ENCODE measurements around the gene FGD5. TPM values are rescaled to one million over a fixed set of nuclear protein-coding genes. Genes with fewer than 3 reads are reported as not detected.

The FGD5 gene
- total RNA-seq, 1 experiment from 2014 or later: 0.40 TPM

- H3K27me3 ChIP-seq: no peaks in the 10 kb centered on the region
- H3K4me3 ChIP-seq: no peak overlapping the region
- no peaks in the 10 kb centered on the region for H3K36me3 ChIP-seq
- no peak for DNase-seq
- no peaks in the 10 kb centered on the region for H3K9me3 ChIP-seq
These were observed 52.9 kb downstream of the FGD5 start for GRCh38 chr3:14871456-14872200.

DNA sequence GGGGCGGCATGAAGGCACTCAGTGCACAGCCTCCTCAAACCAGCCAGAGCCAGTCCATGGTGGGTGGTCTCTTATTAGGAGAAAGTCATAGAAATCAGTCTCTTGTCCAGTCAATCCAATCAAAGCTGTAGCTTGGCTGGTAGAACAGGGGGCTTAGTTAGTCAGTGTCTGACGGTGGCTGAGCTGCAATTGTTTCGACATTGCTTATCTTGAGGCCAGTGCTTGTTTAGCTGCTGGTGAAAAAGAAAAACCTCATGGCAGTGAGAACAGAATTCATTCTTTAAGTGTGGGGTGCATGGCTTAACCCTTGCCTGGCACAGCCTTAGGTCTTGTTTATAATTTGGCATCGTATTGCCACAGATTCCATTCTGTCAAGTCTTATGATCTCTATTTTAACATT is 53.9 kb downstream of the FGD5 start:
- H3K4me3 ChIP-seq: no peak overlapping the region
- H3K36me3 ChIP-seq: no peaks in the 10 kb centered on the region
- no peak for DNase-seq
- H3K9me3 ChIP-seq: no peaks in the 10 kb centered on the region
- no peaks in the 10 kb centered on the region for H3K27me3 ChIP-seq

- DNase-seq: no peak
- H3K4me3 ChIP-seq: no peak overlapping the region
- no peaks in the 10 kb centered on the region for H3K9me3 ChIP-seq
- no peaks in the 10 kb centered on the region for H3K36me3 ChIP-seq
- H3K27me3 ChIP-seq: no peaks in the 10 kb centered on the region
These were observed 56.0 kb downstream of the FGD5 start for GRCh38 chr3:14874784-14875183.

DNA sequence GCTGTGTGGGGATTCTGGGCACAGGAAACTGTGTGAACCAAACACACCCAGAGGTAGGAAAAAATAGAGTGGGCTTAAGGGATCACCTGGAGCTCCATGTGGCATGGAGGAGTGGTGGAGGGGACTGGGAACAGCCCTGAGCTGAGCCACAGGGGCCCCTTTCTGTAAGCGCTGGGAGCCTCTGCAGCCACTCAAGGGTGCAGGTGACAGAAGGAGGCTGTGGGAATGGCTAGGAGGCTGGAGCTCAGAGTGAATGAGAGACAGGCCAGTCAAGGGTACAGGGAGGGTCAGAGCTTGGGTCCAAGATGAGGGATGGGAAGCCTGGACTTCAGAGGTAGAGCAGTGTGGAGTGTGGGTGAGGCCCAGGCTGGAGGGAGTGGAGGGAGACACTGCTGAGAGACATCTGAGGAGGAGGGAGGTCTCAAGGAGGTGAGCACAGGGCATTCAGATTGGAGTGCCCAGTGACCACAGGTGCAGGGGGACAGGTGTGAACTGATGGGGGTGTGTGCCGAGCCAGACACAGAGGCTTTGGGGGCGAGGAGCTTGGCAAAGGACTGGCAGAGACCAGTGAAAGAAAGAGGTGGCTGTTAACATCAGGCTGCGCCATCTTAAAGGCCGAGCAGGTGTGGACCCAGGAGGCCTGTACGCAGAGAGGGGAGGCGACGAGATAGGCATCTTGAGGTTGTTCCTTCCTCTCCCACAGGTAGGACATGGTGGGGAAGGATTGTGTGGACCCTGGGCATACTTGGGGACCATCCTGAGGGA is 56.8 kb downstream of the FGD5 start:
- DNase-seq: no peak
- Histone ChIP-seq H3K9me3 (no peaks in the 10 kb centered on the region), H3K4me3 (no peak overlapping the region), H3K36me3 (no peaks in the 10 kb centered on the region), H3K27me3 (no peaks in the 10 kb centered on the region)

DNA sequence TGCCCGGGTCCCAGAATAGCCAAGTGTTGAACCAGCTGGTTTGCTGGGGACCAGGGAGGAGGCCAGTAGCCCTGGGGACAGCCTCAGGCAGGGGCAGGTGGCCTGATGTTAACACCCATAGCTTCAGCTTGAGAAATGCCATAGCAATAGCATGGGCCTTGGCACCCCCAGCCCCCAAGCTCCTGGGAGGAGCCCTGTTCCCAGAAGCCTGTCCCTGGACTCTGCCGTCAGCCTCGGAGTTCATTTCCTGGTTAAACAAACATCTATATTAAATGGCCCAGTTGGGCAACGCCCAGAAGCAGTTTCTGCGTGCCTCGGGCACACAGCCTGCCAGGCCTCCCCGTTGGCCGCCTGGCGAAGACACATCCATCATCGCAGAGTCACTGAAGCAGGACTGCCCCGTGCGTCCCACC is 58.2 kb downstream of the FGD5 start:
- Histone ChIP-seq H3K36me3 (no peaks in the 10 kb centered on the region), H3K4me3 (no peak overlapping the region), H3K27me3 (no peaks in the 10 kb centered on the region), H3K9me3 (no peaks in the 10 kb centered on the region)
- peak; percentile 38 for DNase-seq

DNA sequence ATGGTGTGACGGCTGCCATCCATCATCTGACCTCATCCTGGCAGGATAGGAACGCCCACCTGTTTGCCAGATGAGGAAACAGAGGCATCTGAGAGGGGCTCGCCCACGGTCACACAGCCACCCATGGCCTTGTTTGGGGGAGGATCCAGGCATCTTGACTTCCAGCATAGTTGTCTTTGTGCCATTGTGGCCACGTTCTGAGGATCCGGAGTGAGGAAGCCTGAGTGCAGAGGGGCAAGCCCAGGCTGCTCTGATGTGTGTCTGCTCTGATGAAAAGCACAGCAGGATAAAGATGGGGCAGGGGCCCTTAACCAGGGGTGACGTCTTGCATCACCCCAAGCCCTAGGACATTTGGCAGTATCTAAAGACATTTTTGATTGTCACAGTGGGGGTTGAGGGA is 58.7 kb downstream of the FGD5 start:
- Histone ChIP-seq H3K4me3 (no peak overlapping the region), H3K36me3 (no peaks in the 10 kb centered on the region), H3K27me3 (no peaks in the 10 kb centered on the region), H3K9me3 (no peaks in the 10 kb centered on the region)
- DNase-seq: no peak

DNA sequence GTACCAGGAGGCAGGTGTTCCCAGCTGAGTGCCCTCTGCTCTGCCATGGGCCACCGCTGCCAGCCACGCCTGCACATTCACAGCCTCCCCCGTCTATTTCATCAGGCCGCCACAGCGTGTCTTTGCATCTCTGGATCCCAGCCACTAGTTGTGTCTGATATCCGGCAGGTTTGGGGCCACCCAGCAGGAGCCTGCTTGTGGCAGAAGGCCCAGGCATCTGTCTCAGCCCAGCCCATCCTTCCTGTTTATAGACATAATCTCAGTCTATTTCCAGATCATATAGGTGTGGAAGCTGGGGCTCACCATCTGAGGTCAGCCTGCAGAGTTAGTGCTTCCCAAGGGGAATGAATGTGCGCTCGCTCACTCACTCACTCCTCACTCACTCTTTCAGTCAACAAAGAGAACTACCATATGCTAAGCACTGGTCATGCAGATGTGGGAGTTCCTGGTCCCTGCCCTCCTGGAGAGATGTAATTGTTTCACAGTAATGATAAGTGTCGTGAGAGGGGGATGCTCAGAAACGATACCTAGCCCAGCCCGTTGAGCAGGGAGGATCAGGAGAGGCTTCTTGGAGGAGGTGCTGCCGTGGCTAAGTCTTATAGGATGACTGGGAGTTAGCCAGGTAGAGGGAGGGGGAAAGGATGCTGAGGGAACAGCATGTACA is 60.6 kb downstream of the FGD5 start:
- H3K36me3 ChIP-seq: no peaks in the 10 kb centered on the region
- no peaks in the 10 kb centered on the region for H3K27me3 ChIP-seq
- peak; percentile 23 for DNase-seq
- no peak overlapping the region for H3K4me3 ChIP-seq
- no peaks in the 10 kb centered on the region for H3K9me3 ChIP-seq

DNA sequence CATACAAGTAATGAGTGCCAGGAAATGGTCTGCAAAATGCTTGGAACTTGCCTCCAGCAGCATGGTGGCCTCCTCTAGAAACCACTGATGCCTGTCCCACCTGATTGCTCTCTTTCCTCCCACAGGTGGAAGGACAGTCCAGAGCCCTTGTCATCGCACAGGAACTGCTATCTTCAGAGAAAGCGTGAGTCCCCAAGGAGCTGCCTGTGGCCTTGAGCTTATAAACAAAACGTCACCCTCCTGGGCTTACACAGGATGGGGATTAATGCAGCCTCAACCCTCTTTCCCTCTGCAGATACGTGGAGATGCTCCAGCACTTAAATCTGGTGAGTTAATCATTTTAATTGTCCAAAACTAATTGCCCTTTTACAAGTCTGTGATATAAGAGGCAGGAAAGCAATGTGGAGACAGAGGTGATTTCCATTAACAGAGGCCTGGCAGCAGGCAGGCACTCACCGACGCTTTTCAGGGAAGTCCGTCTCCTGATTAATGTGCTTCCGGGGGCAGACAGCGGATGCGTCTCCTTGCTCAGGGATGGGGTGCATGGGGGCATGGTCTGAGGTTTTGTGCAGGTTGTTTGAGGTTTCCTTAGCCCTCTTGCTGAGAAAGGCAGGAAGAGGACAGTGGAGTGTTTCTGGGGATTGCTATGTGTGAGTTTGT is 61.8 kb downstream of the FGD5 start:
- H3K9me3 ChIP-seq: no peaks in the 10 kb centered on the region
- no peaks in the 10 kb centered on the region for H3K36me3 ChIP-seq
- no peak for DNase-seq
- H3K27me3 ChIP-seq: no peaks in the 10 kb centered on the region
- H3K4me3 ChIP-seq: no peak overlapping the region

GRCh38 chr3:14883226-14883625 is 64.5 kb downstream of the FGD5 start:
- no peaks in the 10 kb centered on the region for H3K27me3 ChIP-seq

DNA sequence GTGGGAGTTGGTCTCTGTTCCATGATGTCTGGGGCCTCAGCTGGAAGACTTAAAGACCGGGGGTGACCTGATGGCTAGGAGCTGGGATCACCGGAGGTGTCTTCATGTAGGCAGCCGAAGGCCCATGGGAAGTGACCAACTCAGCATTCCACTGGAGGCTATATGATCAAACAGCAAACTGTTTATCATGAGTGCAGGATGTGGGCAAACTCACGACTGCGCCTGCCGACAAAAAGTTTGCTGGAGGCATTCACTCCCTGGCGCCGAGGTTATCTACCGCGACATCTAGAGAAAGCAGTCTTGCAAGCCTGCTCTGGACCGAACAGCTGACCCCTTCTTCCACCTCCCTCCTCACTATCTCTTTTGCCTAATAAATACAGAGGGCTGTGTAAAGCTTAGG is 65.9 kb downstream of the FGD5 start:
- no peaks in the 10 kb centered on the region for H3K27me3 ChIP-seq
- no peaks in the 10 kb centered on the region for H3K9me3 ChIP-seq
- no peaks in the 10 kb centered on the region for H3K36me3 ChIP-seq
- no peak overlapping the region for H3K4me3 ChIP-seq
- DNase-seq: no peak

More at GRCh38 chr3:14883226-14883625, 64.5 kb downstream of the FGD5 start:
- no peak for DNase-seq
- H3K9me3 ChIP-seq: no peaks in the 10 kb centered on the region
- H3K4me3 ChIP-seq: no peak overlapping the region
- H3K36me3 ChIP-seq: no peaks in the 10 kb centered on the region

- Histone ChIP-seq H3K27me3 (no peaks in the 10 kb centered on the region), H3K4me3 (no peak overlapping the region), H3K36me3 (no peaks in the 10 kb centered on the region), H3K9me3 (no peaks in the 10 kb centered on the region)
- DNase-seq: no peak
These were observed 66.5 kb downstream of the FGD5 start for GRCh38 chr3:14885307-14885706.

DNA sequence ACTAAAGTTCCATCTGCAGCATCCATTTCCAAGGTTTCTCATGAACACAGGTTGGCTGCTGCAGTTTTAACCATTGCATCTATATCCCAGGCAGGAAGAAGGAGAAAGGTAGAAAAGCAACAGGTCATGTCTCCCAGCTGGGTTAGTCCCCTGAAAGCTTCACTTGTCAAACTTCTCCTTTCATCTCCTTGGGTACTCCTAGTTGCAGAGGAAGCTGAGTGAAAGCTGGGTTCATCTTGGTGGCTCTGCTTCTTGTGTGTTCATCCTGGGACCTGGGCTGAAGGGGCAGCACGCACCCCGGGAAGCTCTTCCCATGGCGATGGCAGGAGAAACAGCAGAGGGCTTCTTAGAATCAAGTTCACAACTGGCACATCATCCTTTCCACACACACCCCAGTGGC is 67.3 kb downstream of the FGD5 start:
- no peaks in the 10 kb centered on the region for H3K36me3 ChIP-seq
- no peaks in the 10 kb centered on the region for H3K27me3 ChIP-seq
- no peak for DNase-seq
- no peaks in the 10 kb centered on the region for H3K9me3 ChIP-seq
- no peak overlapping the region for H3K4me3 ChIP-seq

- H3K9me3 ChIP-seq: no peaks in the 10 kb centered on the region
- no peaks in the 10 kb centered on the region for H3K27me3 ChIP-seq
- DNase-seq: no peak
- no peaks in the 10 kb centered on the region for H3K36me3 ChIP-seq
- no peak overlapping the region for H3K4me3 ChIP-seq
These were observed 70.4 kb downstream of the FGD5 start for GRCh38 chr3:14889205-14889604.

- Histone ChIP-seq H3K9me3 (no peaks in the 10 kb centered on the region), H3K27me3 (no peaks in the 10 kb centered on the region), H3K4me3 (no peak overlapping the region), H3K36me3 (no peaks in the 10 kb centered on the region)
- DNase-seq: no peak
These were observed 71.2 kb downstream of the FGD5 start for GRCh38 chr3:14889943-14890342.

GRCh38 chr3:14890476-14890875 is 71.7 kb downstream of the FGD5 start:
- no peaks in the 10 kb centered on the region for H3K27me3 ChIP-seq
- no peak for DNase-seq
- no peak overlapping the region for H3K4me3 ChIP-seq
- H3K9me3 ChIP-seq: no peaks in the 10 kb centered on the region
- no peaks in the 10 kb centered on the region for H3K36me3 ChIP-seq

- H3K9me3 ChIP-seq: no peaks in the 10 kb centered on the region
- no peak overlapping the region for H3K4me3 ChIP-seq
- H3K27me3 ChIP-seq: no peaks in the 10 kb centered on the region
- no peak for DNase-seq
- H3K36me3 ChIP-seq: no peaks in the 10 kb centered on the region
These were observed 72.7 kb downstream of the FGD5 start for GRCh38 chr3:14891135-14892132.
